HepG2 (cell line): Measurements from ENCODE around the gene ADRA2B. TPM values are rescaled to one million over a fixed set of nuclear protein-coding genes. Genes with fewer than 3 reads are reported as not detected.

ENCODE experiments used
- ATAC-seq: fragments of 200-7000 bp; cut with Tn5 transposase; 3 replicates; pipeline ENCODE4 v1.9.1; 2020; ENCODE audit warnings: mild to moderate bottlenecking, moderate library complexity
- BruUV-seq: library from RNA; stranded (reverse); fragments of 400-500 nt; replicated peaks from 2 replicates; lab custom pipeline; 2021; lab: Mats Ljungman, UMichigan
- CTCF ChIA-PET: fragments of 300-600 bp; formaldehyde crosslinking; extraction: SDS; loops from one replicate; lab custom pipeline; 2021; ENCODE audit warnings: low total read pairs, inconsistent platforms, low intra/inter-chr PET ratio; lab: Yijun Ruan, JAX
- POLR2A ChIA-PET: fragments of 350-600 bp; sonication (Branson Sonifier 250); formaldehyde crosslinking; loops from one replicate; lab custom pipeline; 2020; ENCODE audit warnings: antibody characterized with exemption, inconsistent platforms; lab: Yijun Ruan, JAX
- DNase-seq: peaks from one replicate; pipeline ENCODE4 v3.0.0-alpha.2; 2015; ENCODE audit warnings: low spot score
- FAIRE-seq: peaks from 3 replicates; lab custom pipeline; 2011; peaks lifted over from hg19 to GRCh38; lab: Jason Lieb, UNC
- H2AFZ ChIP-seq: one replicate; pipeline ENCODE4 v1.6.1; 2011; ENCODE audit warnings: low read length, inconsistent platforms
- H3K27ac ChIP-seq: fragments of 300-600 bp; 3 replicates; pipeline ENCODE4 v1.8.0; 2011; ENCODE audit warnings: mixed run types, mild to moderate bottlenecking, mixed read lengths, low read length, inconsistent platforms; ENCODE audit not compliant: insufficient read depth; ENCODE audit errors: extremely low read length
- H3K27me3 ChIP-seq, 2 experiments: fragments of 200-600 bp in 1 of 2; 2 replicates in 1 of 2; 3 replicates in 1 of 2; pipeline versions ENCODE4 v1.6.0 to v1.8.0; 2011; ENCODE audit warnings: low read length in 2 of 2, mild to moderate bottlenecking in 2 of 2, moderate library complexity in 2 of 2, inconsistent platforms in 1 of 2; ENCODE audit not compliant: insufficient read depth in 2 of 2, control insufficient read depth in 1 of 2
- H3K36me3 ChIP-seq, 2 experiments: fragments of 200-600 bp in 1 of 2; replicated peaks in 1 of 2; 2 replicates in 1 of 2; 3 replicates in 1 of 2; pipeline versions ENCODE4 v1.5.1 to v1.8.0; 2011; ENCODE audit warnings: low read length in 2 of 2, inconsistent platforms in 1 of 2; ENCODE audit not compliant: insufficient read depth in 2 of 2, control insufficient read depth in 1 of 2
- H3K4me1 ChIP-seq: 2 replicates; pipeline ENCODE4 v1.5.1; 2012; ENCODE audit warnings: low read length, inconsistent platforms; ENCODE audit not compliant: insufficient read depth
- H3K4me2 ChIP-seq: 2 replicates; pipeline ENCODE4 v1.6.0; 2011; ENCODE audit warnings: low read depth, low read length, inconsistent platforms
- H3K4me3 ChIP-seq, 3 experiments: fragments of 200-600 bp in 1 of 3; sonication (generic), shearing (Covaris generic) in 1 of 3; replicated peaks in 1 of 3; 2 replicates each; pipeline ENCODE4 v1.5.1; 2011 to 2016; ENCODE audit warnings: low read length in 3 of 3, inconsistent platforms in 2 of 3, low read depth in 2 of 3, mild to moderate bottlenecking in 2 of 3, control low read depth in 1 of 3, mixed read lengths in 1 of 3; ENCODE audit not compliant: insufficient read depth in 1 of 3
- H3K79me2 ChIP-seq: one replicate; pipeline ENCODE4 v1.6.1; 2011; ENCODE audit warnings: low read length, inconsistent platforms; ENCODE audit not compliant: insufficient read depth
- H3K9ac ChIP-seq: 2 replicates; pipeline ENCODE4 v1.6.0; 2011; ENCODE audit warnings: mild to moderate bottlenecking, low read depth, low read length, inconsistent platforms; ENCODE audit not compliant: insufficient read depth
- H3K9me3 ChIP-seq: 2 replicates; pipeline ENCODE4 v1.5.1; 2012; ENCODE audit warnings: mild to moderate bottlenecking, low read length
- H4K20me1 ChIP-seq: 2 replicates; pipeline ENCODE4 v1.6.0; 2011; ENCODE audit warnings: inconsistent platforms, mild to moderate bottlenecking, low read length, moderate library complexity; ENCODE audit not compliant: insufficient read depth
- ATRX ChIP-seq: sonication (generic); formaldehyde crosslinking; IDR thresholded peaks from 2 replicates; pipeline ENCODE4 v1.4.0; 2020; ENCODE audit warnings: missing genetic modification reagents, borderline replicate concordance
- GFI1 ChIP-seq: sonication (generic); formaldehyde crosslinking; IDR thresholded peaks from 2 replicates; pipeline ENCODE4 v1.5.0; 2020; ENCODE audit warnings: missing genetic modification reagents, mild to moderate bottlenecking, borderline replicate concordance
- HIVEP1 ChIP-seq: sonication (generic); formaldehyde crosslinking; IDR thresholded peaks from 2 replicates; pipeline ENCODE4 v1.4.0; 2020; ENCODE audit warnings: mild to moderate bottlenecking, missing genetic modification reagents
- HOMEZ ChIP-seq: IDR thresholded peaks from 2 replicates; pipeline ENCODE4 v1.6.1; 2016; ENCODE audit warnings: low read depth
- NFE2L2 ChIP-seq: fragments of 150-350 bp; IDR thresholded peaks from 2 replicates; pipeline ENCODE4 v1.6.1; 2014; ENCODE audit warnings: low read length
- NRL ChIP-seq: sonication (generic); formaldehyde crosslinking; IDR thresholded peaks from 2 replicates; pipeline ENCODE4 v1.5.0; 2020; ENCODE audit warnings: missing genetic modification reagents, mild to moderate bottlenecking, moderate library complexity, borderline replicate concordance
- PCBP2 ChIP-seq: fragments of 200-400 bp; formaldehyde crosslinking; optimal IDR thresholded peaks from 2 replicates; pipeline ENCODE3; 2018; ENCODE audit warnings: low read length, low read depth; ENCODE audit not compliant: poor library complexity, severe bottlenecking
- ZKSCAN5 ChIP-seq: sonication (generic); formaldehyde crosslinking; IDR thresholded peaks from 2 replicates; pipeline ENCODE4 v1.5.1; 2020; ENCODE audit warnings: mild to moderate bottlenecking, missing genetic modification reagents
- ZNF136 ChIP-seq: sonication (generic); formaldehyde crosslinking; IDR thresholded peaks from 2 replicates; pipeline ENCODE4 v1.8.1; 2022; ENCODE audit warnings: low read depth, mild to moderate bottlenecking, moderate library complexity, missing genetic modification reagents
- ZNF235 ChIP-seq: sonication (generic); formaldehyde crosslinking; IDR thresholded peaks from 2 replicates; pipeline ENCODE4 v1.8.1; 2023; ENCODE audit warnings: mild to moderate bottlenecking, missing genetic modification reagents, borderline replicate concordance
- ZNF362 ChIP-seq: sonication (generic); formaldehyde crosslinking; IDR thresholded peaks from 2 replicates; pipeline ENCODE4 v1.4.0; 2020; ENCODE audit warnings: missing genetic modification reagents, mild to moderate bottlenecking, borderline replicate concordance
- ZNF451 ChIP-seq: sonication (generic); formaldehyde crosslinking; IDR thresholded peaks from 2 replicates; pipeline ENCODE4 v1.5.0; 2020; ENCODE audit warnings: mild to moderate bottlenecking, missing genetic modification reagents
- ZNF569 ChIP-seq: sonication (generic); formaldehyde crosslinking; IDR thresholded peaks from 2 replicates; pipeline ENCODE4 v1.5.0; 2020; ENCODE audit warnings: mild to moderate bottlenecking, missing genetic modification reagents, moderate library complexity, borderline replicate concordance
- ZNF784 ChIP-seq: sonication (generic); formaldehyde crosslinking; IDR thresholded peaks from 2 replicates; pipeline ENCODE4 v1.5.1; 2020; ENCODE audit warnings: missing genetic modification reagents, mild to moderate bottlenecking, borderline replicate concordance
- ZUFSP ChIP-seq: sonication (generic); formaldehyde crosslinking; IDR thresholded peaks from 2 replicates; pipeline ENCODE4 v1.9.0; 2021; ENCODE audit warnings: missing genetic modification reagents, mild to moderate bottlenecking, borderline replicate concordance
- WGBS: methylation state at CpG from one replicate; pipeline ENCODE4 v1.1.6; 2017; ENCODE audit warnings: low lambda C conversion rate; 5-methylcytosine and 5-hydroxymethylcytosine counted together
- in situ Hi-C: cut with HindIII; loops from 2 replicates; pipeline ENCODE4 v1.10.0; 2017; ENCODE audit warnings: low pct_unique_long_range_greater_than_20kb; ENCODE audit not compliant: extremely low pct_ligation_motif_present
- intact Hi-C: fragments of 100-400 bp; cut with micrococcal nuclease; formaldehyde crosslinking; loops from one replicate; pipeline ENCODE4 v1.10.0; 2022; ENCODE audit not compliant: unreplicated experiment
- polyA plus RNA-seq, 8 experiments: library from polyadenylated mRNA; depleted of rRNA in 3 of 8; stranded (reverse) in 7 of 8; unstranded in 1 of 8; fragments of >200 nt; fragmentation: Illumina TruSeq in 4 of 8; extraction: Trizol in 4 of 8; gene quantifications; 2 replicates each; pipeline versions ENCODE4 v1.2.1 to v1.2.3, GENCODE V29; 2011 to 2016; ENCODE audit warnings: low read depth in 4 of 8, missing spikeins in 1 of 8, mixed read lengths in 1 of 8; ENCODE audit not compliant: insufficient read depth in 1 of 8
- total RNA-seq, 5 experiments: library from RNA; depleted of rRNA; stranded (reverse); fragments of >200 nt; fragmentation: Illumina TruSeq; extraction: Trizol; gene quantifications; 2 replicates each; pipeline ENCODE4 v1.2.3, GENCODE V29; 2016; ENCODE audit warnings: low read depth in 1 of 5

ADRA2B gene
- total and polyA plus RNA-seq, 2 of the 13 experiments (the other 11 are each of a cell fraction or from before 2014, with no cell fraction given): not detected

- WGBS: 51% methylated on average over 3 of the region's 3 CpGs
- Histone ChIP-seq H3K27ac (no peak overlapping the region), H4K20me1 (no peaks in the 10 kb centered on the region), H3K79me2 (no peaks in the 10 kb centered on the region), H3K4me3 (no peak overlapping the region), H3K27me3 (peaks cover 4 to 37% of the 10 kb centered on the region in 2 experiments), H3K4me2 (no peak overlapping the region), H3K9ac (no peak overlapping the region)
- POLR2A ChIA-PET: no interaction called here
- CTCF ChIA-PET: no interaction called here
- no TSS peak for BruUV-seq
- intact Hi-C loops: no loop called here
- in situ Hi-C loops: no loop called here
- no peak for FAIRE-seq
- TF ChIP-seq ZNF569 (CRISPR knock-in tag) (no peak), ZKSCAN5 (CRISPR knock-in tag) (no peak), ZNF784 (CRISPR knock-in tag) (no peak), ATRX (CRISPR knock-in tag) (no peak), PCBP2 (no peak), HOMEZ (CRISPR knock-in tag) (no peak), ZNF362 (CRISPR knock-in tag) (no peak), ZNF235 (CRISPR knock-in tag) (no peak), ZUFSP (CRISPR knock-in tag) (no peak), NFE2L2 (no peak), ZNF136 (CRISPR knock-in tag) (no peak), NRL (no peak), GFI1 (no peak), ZNF451 (CRISPR knock-in tag) (no peak), HIVEP1 (CRISPR knock-in tag) (no peak)
- TF ChIP-seq, all 625 proteins: peak for 0
- Histone ChIP-seq H3K4me1 (peaks cover 14% of the 10 kb centered on the region), H3K9me3 (no peaks in the 10 kb centered on the region), H2AFZ (no peak overlapping the region), H3K36me3 (no peaks in the 10 kb centered on the region)
- DNase-seq: no peak
- no peak for ATAC-seq
These were observed 23.4 kb downstream of the ADRA2B start for GRCh38 chr2:96092951-96093350.
